HG02981 (cell line): ENCODE measurements around the gene AHDC1.

Experiments
- ATAC-seq: cut with Tn5 transposase; IDR thresholded peaks from one replicate; pipeline ENCODE4 v1.9.1; 2021; ENCODE audit warnings: mild to moderate bottlenecking, moderate library complexity; ENCODE audit not compliant: unreplicated experiment

The AHDC1 gene

GRCh38 chr1:27567146-27567526 lies 36.8 kb downstream of the AHDC1 start:
- ATAC-seq: no peak

DNA sequence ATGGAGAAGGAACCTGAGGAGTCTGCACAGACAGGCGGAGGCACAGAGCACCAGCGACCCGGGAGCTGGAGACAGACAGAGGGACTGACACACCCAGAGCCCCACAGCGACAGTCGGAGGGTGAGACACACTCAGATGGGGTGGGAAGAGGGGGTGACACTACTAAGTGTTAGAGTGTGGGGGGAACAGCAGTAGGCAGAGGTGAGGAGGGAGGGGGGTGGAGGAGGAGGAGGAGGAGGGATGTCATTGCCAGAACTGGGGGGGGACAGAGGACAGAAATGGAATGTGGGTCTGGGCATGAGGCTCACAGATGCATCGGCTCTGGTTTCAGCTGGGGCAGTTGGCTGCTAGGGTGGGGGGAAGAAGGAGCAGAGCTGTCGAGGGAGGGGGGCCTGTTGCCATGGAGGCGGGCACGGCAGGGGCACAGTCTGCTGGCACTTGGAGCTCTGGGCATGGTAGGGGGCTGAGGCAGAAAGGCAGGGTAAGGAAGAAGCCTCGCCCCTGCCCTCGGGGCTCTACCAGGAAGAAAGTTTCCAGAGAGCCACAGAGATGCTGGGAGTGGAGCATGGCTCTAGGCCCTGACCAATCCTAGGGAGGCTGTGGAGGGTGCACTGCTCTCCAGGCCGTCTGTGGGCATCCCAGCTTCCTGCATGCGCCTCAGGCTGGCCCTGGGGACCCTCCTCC lies 37.3 kb downstream of the AHDC1 start:
- no peak for ATAC-seq

DNA sequence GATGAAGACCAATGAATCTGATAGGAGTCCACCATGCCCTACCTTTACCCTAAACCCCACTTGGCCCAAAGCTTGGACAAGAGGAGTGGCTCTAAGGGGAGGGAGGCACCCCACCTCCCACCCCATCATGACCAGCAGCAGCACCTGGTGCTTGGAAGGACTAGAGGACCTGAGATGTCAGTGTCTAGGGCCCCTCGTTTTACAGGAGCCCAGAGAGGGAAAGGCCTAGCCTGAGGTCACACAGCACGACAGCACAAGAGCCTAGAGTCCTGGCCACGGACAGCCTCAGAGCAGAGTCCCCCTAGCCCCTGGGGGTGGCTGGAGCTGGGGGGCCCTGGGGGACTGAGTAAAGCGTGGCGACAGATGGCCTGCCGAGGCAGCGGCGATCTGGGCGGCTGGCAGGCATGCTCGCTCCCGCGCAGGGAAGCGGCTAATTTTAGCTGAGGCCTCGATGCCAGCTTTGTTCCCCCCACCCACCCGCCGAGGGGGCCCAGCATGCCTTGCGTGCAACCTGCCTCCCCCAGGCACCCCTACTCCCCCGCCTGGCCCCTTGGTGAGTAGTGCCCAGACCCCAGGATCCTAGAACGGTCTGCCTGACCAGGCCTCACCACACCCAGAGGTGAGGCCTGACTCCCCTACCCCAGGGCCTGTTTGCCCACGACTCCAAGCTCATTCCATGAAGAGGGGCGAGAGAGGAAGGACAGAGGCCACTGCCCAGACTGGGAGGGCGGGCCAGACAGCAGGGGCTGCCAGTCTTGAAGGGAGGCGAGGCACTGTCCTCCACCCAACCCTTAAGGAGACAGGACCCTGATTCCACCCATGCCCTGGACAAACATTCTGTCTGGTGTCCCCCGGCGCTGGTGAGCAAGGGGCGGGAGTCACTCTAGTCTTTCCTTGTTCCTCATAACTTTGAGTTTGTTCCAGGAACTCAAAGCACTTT lies 39.0 kb downstream of the AHDC1 start:
- no peak for ATAC-seq

- no peak for ATAC-seq
Observed at GRCh38 chr1:27563591-27564471, 40.1 kb downstream of the AHDC1 start.

GRCh38 chr1:27563341-27563590 lies 40.7 kb downstream of the AHDC1 start:
- ATAC-seq: no peak

DNA sequence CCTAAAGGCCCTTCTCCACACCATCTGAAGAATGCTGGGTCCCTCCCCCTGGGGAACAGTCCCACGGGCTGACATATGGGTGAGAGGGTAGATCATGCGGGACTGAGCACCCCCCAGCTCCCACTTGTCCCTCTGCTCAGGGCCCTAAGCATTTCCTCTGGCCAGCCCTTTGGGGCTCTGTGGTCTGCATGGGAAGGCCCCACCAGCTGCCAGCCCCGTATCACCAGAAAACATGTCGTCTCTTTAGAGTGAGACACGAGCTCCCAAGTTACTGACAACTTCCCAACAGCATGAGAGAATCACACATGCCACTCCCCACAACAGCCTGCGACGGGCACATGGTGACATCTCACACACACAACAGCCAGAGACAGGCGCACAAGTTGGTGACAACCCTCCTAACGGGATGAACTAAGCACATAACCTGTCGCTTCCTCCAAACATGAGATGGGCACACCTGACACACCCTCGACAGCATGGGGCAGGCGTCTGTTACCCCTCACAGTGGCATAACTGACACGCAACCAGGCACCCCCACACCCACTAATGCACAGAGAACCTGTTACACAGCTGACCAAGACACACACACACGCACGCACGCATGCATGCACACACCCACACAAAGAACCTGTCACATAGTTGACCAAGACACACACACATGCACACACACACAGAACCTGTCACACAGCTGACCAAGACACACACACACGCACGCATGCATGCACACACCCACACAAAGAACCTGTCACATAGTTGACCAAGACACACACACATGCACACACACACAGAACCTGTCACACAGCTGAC lies 41.2 kb downstream of the AHDC1 start:
- ATAC-seq: no peak

GRCh38 chr1:27562021-27562420 lies 41.9 kb downstream of the AHDC1 start:
- ATAC-seq: no peak

DNA sequence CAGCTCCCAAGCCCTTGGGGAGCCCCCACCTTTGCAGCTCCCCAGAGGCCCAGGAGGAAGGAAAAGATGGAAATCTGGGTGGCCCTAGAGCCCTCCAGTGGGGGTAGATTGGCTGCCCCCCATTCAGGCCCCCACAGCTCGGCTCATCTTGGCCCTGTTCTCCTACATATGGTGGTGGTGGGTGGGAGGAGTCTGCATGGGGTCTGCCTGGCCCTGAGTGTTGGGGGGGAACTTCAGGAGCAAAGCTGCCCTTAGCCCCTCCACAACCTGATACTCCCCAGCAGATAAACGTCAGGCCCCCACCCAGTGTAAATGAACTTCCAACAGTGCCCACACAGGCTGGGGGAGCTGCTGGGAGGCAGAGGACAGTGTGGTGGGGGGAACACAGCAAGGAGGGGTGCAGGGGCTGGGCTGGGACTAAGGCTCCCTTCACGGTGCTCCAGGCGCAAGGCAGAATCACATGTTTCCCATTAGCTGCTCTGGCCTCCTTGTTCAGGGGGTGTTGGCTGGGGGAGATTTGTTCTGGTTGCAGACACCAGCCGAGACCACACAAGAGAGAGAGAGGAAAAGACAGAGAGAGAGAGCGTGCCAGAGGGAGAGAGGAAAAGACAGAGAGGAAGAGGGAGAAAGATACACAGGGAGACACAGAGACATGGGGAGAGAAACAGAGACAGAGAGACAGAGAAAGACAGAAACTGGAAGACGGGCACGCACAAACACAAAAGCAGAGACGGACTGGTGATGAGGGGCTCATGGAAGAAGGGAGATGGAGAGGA lies 42.6 kb downstream of the AHDC1 start:
- no peak for ATAC-seq

- ATAC-seq: no peak
Observed at GRCh38 chr1:27560268-27561123, 43.4 kb downstream of the AHDC1 start.

DNA sequence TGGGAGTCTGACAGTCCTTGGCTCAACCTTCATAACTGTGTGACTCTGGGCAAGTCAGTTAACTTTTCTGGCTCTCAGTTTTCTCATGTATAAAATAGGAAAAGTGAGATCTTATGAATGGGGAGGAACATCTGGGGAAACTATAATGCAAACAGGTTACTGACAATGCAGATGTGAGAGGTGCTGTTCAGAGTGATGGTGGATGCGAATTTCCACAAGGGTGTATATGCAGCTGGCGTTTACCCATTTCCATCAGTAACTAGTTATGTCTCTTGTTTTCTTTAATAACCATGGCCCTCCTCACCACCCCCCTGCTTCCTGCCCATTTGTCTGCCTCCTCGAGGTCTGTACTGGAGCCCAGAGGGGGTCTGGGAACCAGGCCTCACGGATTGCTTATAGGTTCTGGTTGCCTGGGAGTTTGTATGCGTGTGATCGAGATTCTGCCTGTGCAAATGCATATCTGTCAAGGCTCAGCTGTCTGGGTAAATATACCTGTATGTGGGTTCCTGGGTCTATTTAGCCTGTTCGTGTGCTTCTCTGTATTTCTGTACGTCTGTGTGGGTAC lies 44.4 kb downstream of the AHDC1 start:
- ATAC-seq: no peak

DNA sequence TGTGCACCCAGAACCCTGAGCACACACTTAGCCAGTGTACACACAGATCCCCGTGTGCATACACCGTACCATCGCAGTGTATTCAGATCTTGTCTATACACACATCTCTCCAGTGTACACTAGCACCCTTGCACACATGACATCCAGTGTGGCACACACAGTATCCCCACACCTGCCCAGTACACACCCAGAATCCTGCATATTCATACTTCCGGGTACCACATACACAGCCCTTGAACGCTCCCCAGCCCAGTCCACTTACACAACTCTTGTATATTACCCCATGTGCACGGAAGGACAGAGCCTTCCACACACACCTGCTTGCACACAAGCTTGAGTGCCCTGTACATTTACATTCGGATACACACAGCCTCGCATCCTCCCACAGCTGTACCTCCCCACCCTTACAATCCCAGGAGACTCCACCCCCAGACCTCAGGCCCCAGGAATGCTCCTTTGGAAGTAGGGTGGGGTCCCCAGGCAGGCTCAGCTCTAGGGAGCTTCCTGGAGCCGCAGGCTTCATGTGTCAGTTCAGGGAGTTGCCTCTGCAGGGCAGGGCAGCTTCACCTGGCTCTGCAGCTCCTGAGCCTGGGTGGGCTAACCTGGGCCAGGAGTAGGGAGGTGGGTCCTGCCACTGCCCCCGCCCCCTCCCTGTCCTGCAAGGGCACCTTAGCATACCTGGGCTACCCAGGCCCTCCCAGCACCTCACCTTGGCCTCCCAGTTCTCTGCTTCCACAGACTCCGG lies 46.2 kb downstream of the AHDC1 start:
- no peak for ATAC-seq

DNA sequence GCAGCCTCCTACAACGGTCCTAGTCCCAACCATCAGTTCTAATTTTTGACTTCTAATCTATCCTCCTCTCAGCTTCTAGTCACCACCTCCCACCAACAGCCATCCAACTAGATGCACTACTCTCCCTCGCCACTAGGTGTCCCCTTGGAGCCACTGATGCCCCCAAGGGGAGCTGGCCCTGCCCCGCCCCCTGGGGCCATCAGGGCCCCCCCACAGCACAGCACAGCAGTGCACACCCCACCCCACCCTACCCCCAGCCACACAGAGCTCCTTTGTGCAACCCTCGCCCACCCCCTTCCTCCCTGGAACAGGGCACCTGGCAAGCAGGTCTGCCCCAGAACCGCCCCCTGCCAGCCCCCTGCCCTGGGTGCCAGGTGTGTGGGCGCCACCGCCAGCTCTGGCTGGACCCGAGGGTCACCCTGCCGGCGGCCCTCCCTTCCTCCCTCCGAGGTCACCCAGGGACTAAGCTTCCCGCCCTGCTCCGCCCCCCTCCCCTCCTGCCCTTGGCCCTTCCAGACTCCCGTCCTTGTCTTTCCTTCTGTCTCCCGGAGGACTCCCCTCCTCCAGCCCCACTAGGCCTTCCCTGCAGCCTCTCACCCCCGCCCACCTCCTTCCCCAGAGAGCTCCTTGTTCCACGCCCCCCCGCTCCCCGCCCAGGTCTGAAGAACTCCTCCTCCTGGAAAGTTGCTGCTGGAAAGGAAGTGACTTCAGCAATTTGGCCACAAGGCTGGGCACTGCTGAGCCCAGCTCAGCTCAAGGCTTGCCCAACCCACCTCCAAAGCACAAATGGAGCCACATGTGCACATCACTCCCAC lies 47.0 kb downstream of the AHDC1 start:
- no peak for ATAC-seq

- ATAC-seq: no peak
Observed at GRCh38 chr1:27556435-27556780, 47.5 kb downstream of the AHDC1 start.

DNA sequence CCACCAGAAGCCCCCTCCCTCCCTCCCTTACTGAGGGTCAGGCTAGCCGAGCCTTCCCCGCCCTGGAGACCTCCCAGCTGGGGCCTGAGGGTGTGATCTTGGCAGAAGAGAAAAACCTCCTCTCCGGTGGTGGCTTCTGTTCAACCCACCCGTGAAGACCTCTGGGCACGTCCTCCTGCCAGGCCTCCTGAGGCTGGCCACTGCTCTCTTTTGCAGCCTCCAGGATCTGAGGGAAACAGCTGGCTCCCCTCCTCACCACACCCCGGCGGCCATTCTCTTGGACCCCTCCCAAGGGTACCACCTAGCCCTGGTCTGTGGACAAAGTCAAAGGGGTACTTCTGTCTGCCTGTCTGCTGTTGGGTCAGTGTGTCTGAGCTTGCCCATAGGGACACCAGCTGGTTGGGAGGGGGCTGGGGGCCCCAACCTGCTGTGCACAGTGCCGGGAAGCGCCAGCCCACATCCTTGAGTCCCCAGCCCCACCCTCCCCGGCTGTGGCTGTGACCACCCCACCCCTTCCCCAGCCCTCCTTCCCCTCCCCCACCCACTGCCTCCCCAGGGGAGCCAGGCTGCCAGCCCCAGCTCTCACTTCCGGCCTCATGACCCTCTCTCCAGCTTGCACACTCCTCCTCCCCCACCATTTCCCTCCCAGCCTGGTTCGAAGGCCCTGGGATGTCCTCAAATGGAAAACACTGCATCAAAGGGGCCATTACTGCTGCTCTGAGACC lies 48.1 kb downstream of the AHDC1 start:
- no peak for ATAC-seq

DNA sequence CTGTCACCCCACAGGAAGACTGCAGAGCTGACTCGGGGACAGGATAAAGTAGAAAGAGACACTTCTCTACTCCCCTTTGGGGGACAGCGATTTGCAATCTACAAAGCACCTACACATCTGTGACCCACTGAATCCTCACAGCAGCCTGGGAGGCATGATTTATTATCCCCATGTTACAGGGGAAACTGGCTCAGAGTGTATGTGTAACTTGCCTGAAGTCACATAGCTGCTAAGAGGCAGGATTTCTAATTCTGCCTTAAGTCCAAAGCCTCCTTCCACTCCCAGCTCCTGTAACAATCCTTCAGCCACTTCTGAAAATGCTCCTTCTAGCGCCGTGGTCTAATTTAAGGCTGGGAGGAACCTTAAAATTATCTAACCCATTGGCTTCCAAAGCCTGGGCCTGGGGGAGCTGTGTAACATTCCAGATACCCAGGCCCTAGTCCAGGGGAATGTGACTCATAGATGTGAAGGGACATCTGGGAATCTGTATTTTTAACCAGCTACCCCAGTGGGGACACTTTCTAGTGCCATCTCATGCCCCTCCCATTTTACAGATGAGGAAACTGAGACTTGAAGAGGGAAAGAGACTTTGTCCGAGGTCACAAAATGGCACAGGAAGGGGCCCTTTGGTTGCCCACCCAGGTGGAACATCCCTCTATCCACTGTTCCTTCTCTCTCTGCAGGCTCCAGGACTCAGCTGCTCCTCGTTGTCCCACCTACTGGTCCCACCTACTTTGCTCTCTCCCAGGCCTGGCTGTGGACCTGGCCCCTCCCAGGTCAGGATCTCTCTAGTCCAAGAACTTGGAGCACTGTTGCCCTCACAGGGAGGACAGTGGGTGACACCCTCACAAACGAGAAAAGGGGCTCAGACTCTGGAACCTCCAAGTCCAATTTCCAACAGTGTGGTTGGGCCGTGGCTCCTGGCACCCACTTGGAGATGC lies 48.9 kb downstream of the AHDC1 start:
- no peak for ATAC-seq

DNA sequence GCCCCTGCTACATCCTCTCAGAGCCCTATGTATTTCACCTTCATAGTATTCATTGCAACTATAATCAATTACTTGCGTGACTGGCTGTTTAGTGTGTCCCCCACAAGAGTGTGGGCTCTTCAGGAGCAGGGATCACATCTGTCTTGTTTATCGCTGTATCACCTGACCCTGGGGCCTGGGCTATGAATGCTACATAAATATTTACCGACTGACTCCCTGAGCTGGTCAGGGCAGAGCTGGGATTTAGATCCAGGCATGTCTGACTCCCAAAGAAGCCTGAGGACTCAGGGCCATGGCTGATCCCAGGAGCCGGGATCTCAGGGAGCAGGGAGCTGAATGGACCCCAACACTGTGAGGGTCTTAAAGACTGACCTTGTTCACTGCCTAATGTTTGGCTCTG lies 49.7 kb downstream of the AHDC1 start:
- ATAC-seq: no peak
